ENCODE results near the gene AP3B1.

GRCh38 chr5:78187172-78187571, 107.3 kb downstream of the AP3B1 start:
- TF ChIP-seq CTCF (conservative IDR thresholded peaks at IDR 0.05 in 1 of 2, IDR thresholded peaks at IDR 0.05 in 1 of 2; ENCODE audit: extremely low read depth in 1 of 2, insufficient read depth in 1 of 2, low read depth in 1 of 2, low read length in 2 of 2) (no peak), EZH2 (IDR thresholded peaks at IDR 0.05; ENCODE audit: borderline replicate concordance, low read length) (no peak)
